AG04450 (cell line): Measurements from ENCODE around the gene LAMC1. TPM values are rescaled to one million over a fixed set of nuclear protein-coding genes. Genes with fewer than 3 reads are reported as not detected.

Source experiments
- CTCF ChIA-PET: fragments of 300-600, 350-600 bp; formaldehyde crosslinking; extraction: SDS; loops from one replicate; lab custom pipeline; 2022; ENCODE audit warnings: antibody characterized with exemption, inconsistent platforms; lab: Charles Lee
- POLR2A ChIA-PET: fragments of 350-600 bp; formaldehyde crosslinking; extraction: SDS; loops from one replicate; lab custom pipeline; 2021; ENCODE audit warnings: antibody characterized with exemption, inconsistent platforms; lab: Yijun Ruan, JAX
- DNase-seq: peaks from one replicate; pipeline ENCODE4 v3.0.0-alpha.2; 2011; ENCODE audit warnings: low read depth, low spot score
- H3K27ac ChIP-seq: one replicate; pipeline ENCODE4 v1.5.1; 2012; ENCODE audit warnings: low read depth, low read length, control low read depth
- H3K27me3 ChIP-seq: one replicate; pipeline ENCODE4 v1.6.0; 2012; ENCODE audit warnings: low read length; ENCODE audit not compliant: control insufficient read depth, insufficient read depth
- H3K4me3 ChIP-seq: 2 replicates; pipeline ENCODE4 v1.5.1; 2011; ENCODE audit warnings: mild to moderate bottlenecking, low read depth, low read length, control low read depth
- H3K9me3 ChIP-seq: 2 replicates; pipeline ENCODE4 v1.5.1; 2012; ENCODE audit warnings: low read length; ENCODE audit not compliant: control insufficient read depth, insufficient read depth
- polyA plus RNA-seq: library from polyadenylated mRNA; depleted of rRNA; stranded (reverse); fragments of >200 nt; gene quantifications from 2 replicates; pipeline ENCODE4 v1.2.3, GENCODE V29; 2011
- TF ChIP-seq, protein P1 (sequence below): IDR thresholded peaks from 2 replicates; pipeline ENCODE4 v1.5.1; 2011; ENCODE audit warnings: low read depth, low read length, control low read depth, inconsistent platforms

The LAMC1 gene
- polyA plus RNA-seq, 1 experiment = 348 TPM

DNA sequence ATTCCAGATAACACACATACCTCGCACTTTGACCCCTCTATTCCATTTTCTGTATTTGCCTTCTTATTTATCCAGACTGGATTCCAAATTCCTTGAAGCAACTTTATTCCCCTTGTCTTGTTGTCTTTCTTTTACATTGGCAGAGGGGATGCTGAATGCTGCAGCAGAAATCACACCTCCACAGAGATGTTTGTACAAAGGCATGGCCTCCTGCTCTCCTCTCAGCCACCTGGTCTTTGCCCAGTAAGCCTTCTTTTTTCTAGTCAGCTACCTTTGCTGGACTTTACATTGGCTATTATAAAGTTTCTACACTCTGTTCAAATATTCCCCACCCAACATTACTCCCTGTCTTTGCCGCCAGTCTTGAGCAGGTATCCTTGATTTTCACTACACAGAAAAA, 75.1 kb downstream of the LAMC1 start:
- DNase-seq = no peak
- Histone ChIP-seq H3K9me3 (no peaks in the 10 kb centered on the region), H3K4me3 (no peak overlapping the region), H3K27ac (peak overlapping the region; percentile 59), H3K27me3 (no peaks in the 10 kb centered on the region)
- ChIA-PET POLR2A (interaction anchor here (1.0 kb wide), 1 partner anchor 8 kb away, joined by 3 read pairs; no protein-coding TSS in a partner anchor), CTCF (interaction anchor here (1.0 kb wide), 1 partner anchor 130 kb away, joined by 3 read pairs; no protein-coding TSS in a partner anchor)
- TF ChIP-seq, protein P1, sequence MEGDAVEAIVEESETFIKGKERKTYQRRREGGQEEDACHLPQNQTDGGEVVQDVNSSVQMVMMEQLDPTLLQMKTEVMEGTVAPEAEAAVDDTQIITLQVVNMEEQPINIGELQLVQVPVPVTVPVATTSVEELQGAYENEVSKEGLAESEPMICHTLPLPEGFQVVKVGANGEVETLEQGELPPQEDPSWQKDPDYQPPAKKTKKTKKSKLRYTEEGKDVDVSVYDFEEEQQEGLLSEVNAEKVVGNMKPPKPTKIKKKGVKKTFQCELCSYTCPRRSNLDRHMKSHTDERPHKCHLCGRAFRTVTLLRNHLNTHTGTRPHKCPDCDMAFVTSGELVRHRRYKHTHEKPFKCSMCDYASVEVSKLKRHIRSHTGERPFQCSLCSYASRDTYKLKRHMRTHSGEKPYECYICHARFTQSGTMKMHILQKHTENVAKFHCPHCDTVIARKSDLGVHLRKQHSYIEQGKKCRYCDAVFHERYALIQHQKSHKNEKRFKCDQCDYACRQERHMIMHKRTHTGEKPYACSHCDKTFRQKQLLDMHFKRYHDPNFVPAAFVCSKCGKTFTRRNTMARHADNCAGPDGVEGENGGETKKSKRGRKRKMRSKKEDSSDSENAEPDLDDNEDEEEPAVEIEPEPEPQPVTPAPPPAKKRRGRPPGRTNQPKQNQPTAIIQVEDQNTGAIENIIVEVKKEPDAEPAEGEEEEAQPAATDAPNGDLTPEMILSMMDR = no peak

DNA sequence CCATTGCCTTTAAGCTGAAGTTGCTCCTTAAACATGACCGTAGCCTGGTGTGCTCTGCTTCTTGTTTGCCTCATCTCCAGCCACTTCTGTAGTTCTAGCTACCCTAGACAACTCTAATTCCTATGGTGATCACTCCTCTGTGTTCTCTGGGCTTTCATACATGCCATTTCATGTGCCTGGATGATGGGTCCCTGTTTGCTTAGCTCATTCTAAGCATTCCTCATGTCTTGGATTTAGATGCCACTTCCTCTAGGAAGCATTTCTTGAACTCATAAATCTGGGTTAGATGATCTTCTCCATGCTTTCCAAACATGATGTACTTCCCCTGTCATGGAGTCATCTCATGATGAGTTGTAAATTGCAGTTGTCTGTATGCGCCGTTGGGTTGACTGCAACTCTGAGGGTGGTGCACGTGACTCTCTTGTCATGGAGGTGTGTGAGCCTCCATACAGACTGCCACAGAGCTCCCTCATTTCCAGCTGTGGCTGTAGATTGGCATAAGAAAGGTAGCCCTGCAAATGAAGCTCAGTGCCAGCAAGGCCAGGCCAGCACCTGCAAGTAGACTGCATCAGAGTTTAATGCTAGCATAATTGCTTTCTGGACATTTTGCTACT, 77.2 kb downstream of the LAMC1 start:
- DNase-seq = no peak
- Histone ChIP-seq H3K9me3 (no peaks in the 10 kb centered on the region), H3K4me3 (no peak overlapping the region), H3K27me3 (no peaks in the 10 kb centered on the region), H3K27ac (no peak overlapping the region)
- ChIA-PET POLR2A (no interaction called here), CTCF (interaction anchor here (1.1 kb wide), 2 partner anchors 134 to 138 kb away, joined by 4 to 7 read pairs; no protein-coding TSS in a partner anchor)
- TF ChIP-seq, protein P1 = no peak

DNA sequence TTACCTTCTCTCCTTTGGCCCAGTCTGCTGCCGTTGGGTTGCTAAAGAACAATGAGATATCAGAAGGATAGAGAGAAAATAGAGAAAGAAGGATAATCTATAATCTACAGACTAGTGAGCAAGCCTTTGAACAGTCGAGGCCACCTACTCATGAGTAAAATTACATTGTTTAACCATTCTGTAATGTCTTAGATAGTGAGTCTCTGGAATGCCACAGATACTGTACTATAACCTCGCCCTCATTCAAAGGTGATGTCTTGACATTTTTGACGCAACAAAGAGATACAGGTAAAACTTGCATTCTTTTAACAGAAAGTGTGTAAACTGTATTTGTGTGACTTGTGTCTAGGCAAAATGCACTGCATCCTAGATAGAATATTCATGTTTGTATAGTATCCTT, 77.9 kb downstream of the LAMC1 start:
- Histone ChIP-seq H3K27me3 (no peaks in the 10 kb centered on the region), H3K4me3 (no peak overlapping the region), H3K9me3 (no peaks in the 10 kb centered on the region), H3K27ac (no peak overlapping the region)
- TF ChIP-seq, protein P1 = no peak
- DNase-seq = no peak
- ChIA-PET POLR2A (no interaction called here), CTCF (no interaction called here)

DNA sequence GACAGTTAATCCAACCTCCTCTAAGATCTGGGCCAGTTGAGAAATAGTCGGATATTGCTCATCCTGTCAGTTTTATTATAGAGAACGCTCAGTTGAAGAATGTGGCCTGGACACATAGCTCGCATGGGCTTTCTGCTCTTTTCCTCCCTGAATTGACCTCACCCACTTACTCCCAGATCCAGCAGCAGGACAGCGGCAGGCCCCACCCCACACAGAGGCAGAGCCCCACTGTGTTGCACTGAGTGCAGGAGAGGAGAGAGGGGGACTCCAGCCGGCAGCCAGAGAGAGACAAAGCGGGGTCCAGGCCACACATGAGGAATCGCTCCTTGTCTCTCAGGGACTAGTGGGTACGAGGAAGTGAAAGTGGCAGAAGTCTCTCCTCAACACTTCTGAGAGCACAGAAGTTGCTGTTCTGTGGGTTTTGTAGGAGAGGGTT, 78.6 kb downstream of the LAMC1 start:
- ChIA-PET CTCF (interaction anchor here (0.6 to 1.6 kb wide), 3 partner anchors 21 to 155 kb away, joined by 3 to 5 read pairs (median 4); no protein-coding TSS in a partner anchor), POLR2A (no interaction called here)
- H3K4me3 ChIP-seq = no peak overlapping the region
- H3K27ac ChIP-seq = no peak overlapping the region
- TF ChIP-seq, protein P1 = no peak
- H3K27me3 ChIP-seq = no peaks in the 10 kb centered on the region
- no peak for DNase-seq
- H3K9me3 ChIP-seq = no peaks in the 10 kb centered on the region

DNA sequence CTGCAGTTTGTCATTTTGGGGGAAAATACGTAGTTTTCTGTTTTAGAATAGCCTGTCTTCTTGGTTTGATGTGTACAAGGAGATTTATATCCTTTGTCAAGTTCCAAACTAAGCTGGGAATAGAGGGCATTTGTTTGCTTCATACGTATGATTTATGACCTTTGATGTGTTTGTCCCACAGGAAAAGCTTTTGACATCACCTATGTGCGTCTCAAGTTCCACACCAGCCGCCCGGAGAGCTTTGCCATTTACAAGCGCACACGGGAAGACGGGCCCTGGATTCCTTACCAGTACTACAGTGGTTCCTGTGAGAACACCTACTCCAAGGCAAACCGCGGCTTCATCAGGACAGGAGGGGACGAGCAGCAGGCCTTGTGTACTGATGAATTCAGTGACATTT, 79.9 kb downstream of the LAMC1 start:
- no peak for DNase-seq
- TF ChIP-seq, protein P1 = no peak
- H3K4me3 ChIP-seq = no peak overlapping the region
- H3K27ac ChIP-seq = no peak overlapping the region
- H3K27me3 ChIP-seq = no peaks in the 10 kb centered on the region
- POLR2A ChIA-PET = no interaction called here
- CTCF ChIA-PET = interaction anchor here (0.9 to 1.6 kb wide), 2 partner anchors 74 to 140 kb away, joined by 3 to 5 read pairs; no protein-coding TSS in a partner anchor
- H3K9me3 ChIP-seq = no peaks in the 10 kb centered on the region
